K562 (cell line): ENCODE data around the gene COX6A1.

Experiments
- EP300 ChIP-seq: IDR thresholded peaks from 2 replicates; pipeline ENCODE4 v1.6.1; 2012; ENCODE audit warnings: low read length, improper control_type of control experiment
- FOXM1 ChIP-seq, 2 experiments: fragments of 450-650 bp in 1 of 2; sonication (generic) in 1 of 2; formaldehyde crosslinking in 1 of 2; IDR thresholded peaks; 2 replicates each; pipeline versions ENCODE4 v1.6.1 to v1.9.0; 2017 to 2022; ENCODE audit warnings: low read depth in 2 of 2, mild to moderate bottlenecking in 2 of 2, missing genetic modification reagents in 1 of 2, moderate library complexity in 1 of 2
- GABPA ChIP-seq: fragments of 200-800 bp; sonication (Bioruptor generic); conservative IDR thresholded peaks from 2 replicates; pipeline ENCODE4 v1.6.1; 2016; ENCODE audit warnings: low read depth, missing genetic modification characterization, missing compliant biosample characterization
- HMG20B ChIP-seq: fragments of 250-450 bp; sonication (Bioruptor Pico); IDR thresholded peaks from 2 replicates; pipeline ENCODE4 v1.5.0; 2021; ENCODE audit warnings: mild to moderate bottlenecking
- IRF2 ChIP-seq: sonication (generic); formaldehyde crosslinking; IDR thresholded peaks from 2 replicates; pipeline ENCODE4 v1.8.1; 2022; ENCODE audit warnings: mild to moderate bottlenecking, missing genetic modification reagents
- POLR3A ChIP-seq: IDR thresholded peaks from 2 replicates; pipeline ENCODE4 v1.6.1; 2011; ENCODE audit warnings: borderline replicate concordance, mild to moderate bottlenecking, moderate library complexity; ENCODE audit not compliant: insufficient read length, insufficient read depth; ENCODE audit errors: extremely low read depth
- SAP30 ChIP-seq: fragments of 200-600 bp; sonication (generic); IDR thresholded peaks from 2 replicates; pipeline ENCODE4 v1.6.1; 2012; ENCODE audit warnings: borderline replicate concordance, low read depth, mild to moderate bottlenecking, moderate library complexity, low read length, control low read depth, inconsistent platforms; ENCODE audit not compliant: insufficient read depth, poor library complexity, severe bottlenecking
- TAF1 ChIP-seq: IDR thresholded peaks from 2 replicates; pipeline ENCODE4 v1.6.1; 2011; ENCODE audit warnings: mild to moderate bottlenecking, low read length, moderate library complexity; ENCODE audit not compliant: insufficient read depth, control insufficient read depth, severe bottlenecking; ENCODE audit errors: extremely low read depth
- TCF7L2 ChIP-seq: fragments of 150-350 bp; IDR thresholded peaks from 2 replicates; pipeline ENCODE4 v1.6.1; 2016; ENCODE audit warnings: low read depth, mild to moderate bottlenecking, low read length, moderate library complexity
- ZSCAN29 ChIP-seq: fragments of 450-650 bp; IDR thresholded peaks from 2 replicates; pipeline ENCODE4 v1.6.1; 2017
- TF ChIP-seq, protein P1 (sequence below): IDR thresholded peaks from 3 replicates; pipeline ENCODE4 v1.6.1; 2011; ENCODE audit warnings: borderline replicate concordance, mild to moderate bottlenecking, moderate library complexity; ENCODE audit not compliant: insufficient read length; ENCODE audit errors: extremely low read depth

GRCh38 chr12:120485961-120486881, 48.3 kb downstream of the COX6A1 start:
- TF ChIP-seq POLR3A: no peak
- no peak for TF ChIP-seq HMG20B (CRISPR knock-in tag)
- TF ChIP-seq EP300: no peak
- no peak for TF ChIP-seq IRF2 (CRISPR knock-in tag)
- no peak for TF ChIP-seq TCF7L2
- TF ChIP-seq SAP30: no peak
- TF ChIP-seq FOXM1 (IDR thresholded peaks at IDR 0.05; ENCODE audit: low read depth): no peak
- no peak for TF ChIP-seq FOXM1 (CRISPR knock-in tag; IDR thresholded peaks at IDR 0.05; ENCODE audit: low read depth)
- no peak for TF ChIP-seq GABPA
- TF ChIP-seq, protein P1, sequence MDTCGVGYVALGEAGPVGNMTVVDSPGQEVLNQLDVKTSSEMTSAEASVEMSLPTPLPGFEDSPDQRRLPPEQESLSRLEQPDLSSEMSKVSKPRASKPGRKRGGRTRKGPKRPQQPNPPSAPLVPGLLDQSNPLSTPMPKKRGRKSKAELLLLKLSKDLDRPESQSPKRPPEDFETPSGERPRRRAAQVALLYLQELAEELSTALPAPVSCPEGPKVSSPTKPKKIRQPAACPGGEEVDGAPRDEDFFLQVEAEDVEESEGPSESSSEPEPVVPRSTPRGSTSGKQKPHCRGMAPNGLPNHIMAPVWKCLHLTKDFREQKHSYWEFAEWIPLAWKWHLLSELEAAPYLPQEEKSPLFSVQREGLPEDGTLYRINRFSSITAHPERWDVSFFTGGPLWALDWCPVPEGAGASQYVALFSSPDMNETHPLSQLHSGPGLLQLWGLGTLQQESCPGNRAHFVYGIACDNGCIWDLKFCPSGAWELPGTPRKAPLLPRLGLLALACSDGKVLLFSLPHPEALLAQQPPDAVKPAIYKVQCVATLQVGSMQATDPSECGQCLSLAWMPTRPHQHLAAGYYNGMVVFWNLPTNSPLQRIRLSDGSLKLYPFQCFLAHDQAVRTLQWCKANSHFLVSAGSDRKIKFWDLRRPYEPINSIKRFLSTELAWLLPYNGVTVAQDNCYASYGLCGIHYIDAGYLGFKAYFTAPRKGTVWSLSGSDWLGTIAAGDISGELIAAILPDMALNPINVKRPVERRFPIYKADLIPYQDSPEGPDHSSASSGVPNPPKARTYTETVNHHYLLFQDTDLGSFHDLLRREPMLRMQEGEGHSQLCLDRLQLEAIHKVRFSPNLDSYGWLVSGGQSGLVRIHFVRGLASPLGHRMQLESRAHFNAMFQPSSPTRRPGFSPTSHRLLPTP: no peak
- TF ChIP-seq ZSCAN29: no peak
- no peak for TF ChIP-seq TAF1
